GM12872 (cell line): Measurements from ENCODE around the gene BECN2.
A peak's percentile ranks its signal among the peaks of the same experiment; 100 is the strongest.

ENCODE experiments used
- CTCF ChIP-seq: IDR thresholded peaks from 3 replicates; pipeline ENCODE4 v1.5.1; 2011; ENCODE audit warnings: low read depth, mild to moderate bottlenecking, low read length, moderate library complexity; ENCODE audit not compliant: insufficient read depth

The BECN2 gene

GRCh38 chr1:241979071-241979470 is 21.5 kb downstream of the BECN2 start:
- no peak for TF ChIP-seq CTCF

- no peak for TF ChIP-seq CTCF
Measured at GRCh38 chr1:241979926-241980325, 22.4 kb downstream of the BECN2 start.

- TF ChIP-seq CTCF, result peak; percentile 63
Measured at GRCh38 chr1:241985787-241986186, 28.2 kb downstream of the BECN2 start.

- TF ChIP-seq CTCF, result no peak
Measured at GRCh38 chr1:241990040-241990439, 32.5 kb downstream of the BECN2 start.

GRCh38 chr1:241992734-241993133 is 35.2 kb downstream of the BECN2 start:
- TF ChIP-seq CTCF, result no peak

GRCh38 chr1:241994171-241994570 is 36.6 kb downstream of the BECN2 start:
- no peak for TF ChIP-seq CTCF

- no peak for TF ChIP-seq CTCF
Measured at GRCh38 chr1:241997401-241997998, 39.9 kb downstream of the BECN2 start.
